ENCODE results near the gene TUBA4B.

TUBA4B gene

GRCh38 chr2:219252900-219253752 is at the start of gene TUBA4B:
TSS of gene TUBA4B (plus strand) at chr2:219253243. CDS start at chr2:219253408, 165 bp downstream.
- peak; percentile 46 to 47 for DNase-seq

GRCh38 chr2:219204425-219205164 is 48.4 kb upstream of the TUBA4B start:
- DNase-seq, result no peak

- DNase-seq, result no peak
These were observed 47.9 kb upstream of the TUBA4B start for GRCh38 chr2:219205165-219205538.

GRCh38 chr2:219205981-219206327 is 47.1 kb upstream of the TUBA4B start:
- no peak for DNase-seq

- peak; percentile 94 to 95 for DNase-seq
These were observed 46.5 kb upstream of the TUBA4B start, which contains the start of gene ZFAND2B for GRCh38 chr2:219206328-219207133. TSS of gene ZFAND2B (plus strand) at chr2:219206782. CDS start at chr2:219206988, 206 bp downstream.

- DNase-seq, result no peak
These were observed 45.7 kb upstream of the TUBA4B start for GRCh38 chr2:219207134-219207883.

- DNase-seq, result no peak
These were observed 44.9 kb upstream of the TUBA4B start for GRCh38 chr2:219207884-219208740.

- DNase-seq, result no peak
These were observed 43.5 kb upstream of the TUBA4B start for GRCh38 chr2:219209236-219210195.

- no peak for DNase-seq
These were observed 42.7 kb upstream of the TUBA4B start for GRCh38 chr2:219210196-219210885.

GRCh38 chr2:219210886-219211362 is 42.1 kb upstream of the TUBA4B start:
- no peak for DNase-seq

GRCh38 chr2:219213026-219213415 is 40.0 kb upstream of the TUBA4B start:
- no peak for DNase-seq

GRCh38 chr2:219213486-219214071 is 39.5 kb upstream of the TUBA4B start:
- no peak for DNase-seq

- DNase-seq, result no peak
These were observed 38.9 kb upstream of the TUBA4B start for GRCh38 chr2:219214141-219214540.

- DNase-seq, result no peak
These were observed 38.3 kb upstream of the TUBA4B start for GRCh38 chr2:219214786-219215185.

GRCh38 chr2:219215871-219216534 is 37.0 kb upstream of the TUBA4B start:
- no peak for DNase-seq

- no peak for DNase-seq
These were observed 36.5 kb upstream of the TUBA4B start for GRCh38 chr2:219216535-219216915.

- peak in 1 of 2 donors; percentile 25 for DNase-seq
These were observed 34.8 kb upstream of the TUBA4B start for GRCh38 chr2:219218217-219218731.
